GM10847 (cell line): Measurements from ENCODE around the gene GFOD2.

ENCODE experiments used
- POLR2A ChIP-seq: IDR thresholded peaks from 2 replicates; pipeline ENCODE4 v1.6.1; 2011; ENCODE audit not compliant: insufficient read length; ENCODE audit errors: extremely low read depth

Gene GFOD2

DNA sequence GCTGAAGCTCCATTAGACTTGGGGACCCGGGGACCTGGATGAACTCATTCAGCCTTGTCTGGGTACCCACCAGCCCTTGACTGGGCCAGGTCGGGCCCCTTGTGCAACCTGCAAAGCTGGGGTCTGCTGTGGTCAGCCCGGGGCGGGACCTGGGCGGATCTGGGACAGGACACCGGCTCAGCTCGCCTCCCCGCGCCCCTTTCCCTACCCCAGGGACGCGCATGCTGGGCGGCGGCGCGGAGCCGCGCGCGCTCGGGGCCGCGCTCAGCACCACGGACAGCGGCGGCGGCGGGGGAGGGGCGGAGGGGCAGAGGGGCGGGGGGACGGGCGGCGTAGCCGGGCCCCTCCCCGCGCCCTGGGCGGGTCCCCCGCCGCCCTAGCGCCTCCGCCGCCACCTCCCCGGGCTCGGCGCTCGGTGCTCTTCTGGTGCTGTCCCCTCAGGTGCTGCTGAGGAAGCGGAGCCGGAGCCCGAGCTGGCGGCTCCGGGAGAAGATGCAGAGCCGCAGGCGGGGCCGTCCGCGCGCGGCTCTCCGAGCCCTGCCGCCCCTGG is 66.5 kb downstream of the GFOD2 start:
- TF ChIP-seq POLR2A: no peak

- no peak for TF ChIP-seq POLR2A
Observed at GRCh38 chr16:67651847-67652246, 67.3 kb downstream of the GFOD2 start.

DNA sequence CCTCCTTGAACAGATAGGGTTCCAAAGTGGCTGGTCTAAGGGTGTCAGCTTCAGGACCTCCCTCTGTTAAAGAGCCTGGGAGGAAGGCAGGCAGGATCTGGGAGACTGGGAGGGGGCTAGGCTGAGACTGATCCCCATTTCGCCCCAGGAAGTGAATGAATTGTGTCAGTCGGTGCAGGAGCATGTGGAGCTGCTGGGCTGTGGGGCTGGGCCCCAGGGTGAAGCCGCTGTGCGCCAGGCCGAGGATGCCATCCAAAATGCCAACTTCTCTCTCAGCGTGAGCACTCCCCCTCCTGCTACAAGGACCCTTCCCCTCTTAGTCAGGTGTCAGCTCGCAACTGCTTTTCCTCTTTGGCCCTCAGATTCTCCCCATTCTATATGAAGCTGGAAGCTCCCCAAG is 68.1 kb downstream of the GFOD2 start:
- TF ChIP-seq POLR2A: no peak

DNA sequence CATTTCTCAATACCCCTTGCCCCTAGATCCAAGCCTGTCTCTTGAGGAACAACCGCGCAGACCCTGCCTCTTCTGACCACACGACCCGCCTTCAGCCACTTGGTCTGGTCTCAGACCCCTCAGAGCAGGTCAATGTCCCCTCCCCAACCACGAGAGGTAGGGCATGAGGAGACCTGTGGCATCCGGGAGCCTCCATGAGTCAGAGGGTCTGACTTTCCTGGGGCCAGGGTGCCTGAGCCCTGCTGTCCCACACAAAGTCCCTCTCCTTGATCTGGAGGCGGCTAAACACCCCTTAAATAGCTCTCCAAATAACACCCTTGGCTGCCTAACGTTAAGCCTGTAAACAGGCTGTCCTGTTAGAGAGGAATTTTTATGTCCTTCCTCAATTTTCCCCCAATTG is 69.1 kb downstream of the GFOD2 start:
- no peak for TF ChIP-seq POLR2A

- TF ChIP-seq POLR2A: no peak
Observed at GRCh38 chr16:67649494-67649931, 69.6 kb downstream of the GFOD2 start.

- no peak for TF ChIP-seq POLR2A
Observed at GRCh38 chr16:67648764-67649407, 70.2 kb downstream of the GFOD2 start.

DNA sequence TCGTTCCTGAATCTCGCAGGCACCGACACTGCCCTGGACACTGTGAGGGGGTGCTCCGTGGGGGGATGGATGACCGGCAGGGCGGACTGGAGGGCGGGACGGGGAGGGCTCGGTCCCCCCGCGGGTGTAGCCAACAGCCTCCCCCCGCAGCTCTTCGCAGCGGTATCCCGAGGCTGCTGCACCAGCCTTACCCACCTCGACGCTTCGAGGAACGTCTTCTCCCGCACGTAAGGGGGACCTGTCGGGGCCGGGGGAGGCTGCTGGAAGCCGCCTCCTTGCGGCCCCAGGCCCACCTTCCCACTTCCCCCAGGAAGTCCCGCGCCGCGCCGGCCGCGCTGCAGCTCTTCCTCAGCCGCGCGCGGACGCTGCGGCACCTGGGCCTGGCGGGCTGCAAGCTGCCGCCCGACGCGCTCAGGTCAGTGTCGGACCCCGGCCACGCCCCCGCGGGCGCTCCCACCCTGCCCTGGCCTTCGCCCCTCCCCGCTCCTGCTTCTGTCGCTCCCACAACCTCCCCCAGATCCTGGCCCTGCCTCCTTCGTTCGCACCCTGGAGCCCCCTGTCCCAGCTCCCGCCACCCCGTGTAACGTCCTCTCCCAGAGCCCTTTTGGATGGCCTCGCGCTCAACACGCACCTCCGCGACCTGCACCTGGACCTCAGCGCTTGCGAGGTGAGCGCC is 70.9 kb downstream of the GFOD2 start:
- no peak for TF ChIP-seq POLR2A

GRCh38 chr16:67647681-67648080 is 71.4 kb downstream of the GFOD2 start:
- TF ChIP-seq POLR2A: no peak

DNA sequence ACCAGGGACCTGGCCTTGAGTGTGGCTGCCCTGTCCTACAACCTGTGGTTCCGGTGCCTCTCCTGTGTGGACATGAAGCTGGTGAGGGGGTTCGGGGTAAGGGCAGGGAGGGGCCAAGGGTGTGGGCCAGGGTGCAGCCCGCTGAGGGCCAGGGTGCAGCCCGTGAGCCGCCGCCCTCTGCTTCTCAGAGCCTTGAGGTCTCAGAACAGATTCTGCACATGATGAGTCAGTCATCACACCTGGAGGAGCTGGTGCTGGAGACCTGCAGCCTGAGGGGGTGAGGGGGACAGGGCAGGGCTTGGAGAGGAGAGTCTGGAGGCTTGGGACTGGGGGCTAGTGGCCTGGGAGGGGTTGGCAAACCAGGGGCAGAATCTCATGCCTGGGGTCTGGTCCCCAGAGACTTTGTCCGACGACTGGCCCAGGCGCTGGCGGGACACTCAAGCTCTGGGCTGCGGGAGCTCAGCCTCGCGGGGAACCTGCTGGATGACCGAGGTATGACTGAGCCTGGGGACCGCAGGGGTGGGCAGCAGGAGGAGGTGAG is 71.9 kb downstream of the GFOD2 start:
- no peak for TF ChIP-seq POLR2A

- TF ChIP-seq POLR2A: no peak
Observed at GRCh38 chr16:67645397-67646121, 73.6 kb downstream of the GFOD2 start.

GRCh38 chr16:67644038-67644437 is 75.1 kb downstream of the GFOD2 start:
- no peak for TF ChIP-seq POLR2A

DNA sequence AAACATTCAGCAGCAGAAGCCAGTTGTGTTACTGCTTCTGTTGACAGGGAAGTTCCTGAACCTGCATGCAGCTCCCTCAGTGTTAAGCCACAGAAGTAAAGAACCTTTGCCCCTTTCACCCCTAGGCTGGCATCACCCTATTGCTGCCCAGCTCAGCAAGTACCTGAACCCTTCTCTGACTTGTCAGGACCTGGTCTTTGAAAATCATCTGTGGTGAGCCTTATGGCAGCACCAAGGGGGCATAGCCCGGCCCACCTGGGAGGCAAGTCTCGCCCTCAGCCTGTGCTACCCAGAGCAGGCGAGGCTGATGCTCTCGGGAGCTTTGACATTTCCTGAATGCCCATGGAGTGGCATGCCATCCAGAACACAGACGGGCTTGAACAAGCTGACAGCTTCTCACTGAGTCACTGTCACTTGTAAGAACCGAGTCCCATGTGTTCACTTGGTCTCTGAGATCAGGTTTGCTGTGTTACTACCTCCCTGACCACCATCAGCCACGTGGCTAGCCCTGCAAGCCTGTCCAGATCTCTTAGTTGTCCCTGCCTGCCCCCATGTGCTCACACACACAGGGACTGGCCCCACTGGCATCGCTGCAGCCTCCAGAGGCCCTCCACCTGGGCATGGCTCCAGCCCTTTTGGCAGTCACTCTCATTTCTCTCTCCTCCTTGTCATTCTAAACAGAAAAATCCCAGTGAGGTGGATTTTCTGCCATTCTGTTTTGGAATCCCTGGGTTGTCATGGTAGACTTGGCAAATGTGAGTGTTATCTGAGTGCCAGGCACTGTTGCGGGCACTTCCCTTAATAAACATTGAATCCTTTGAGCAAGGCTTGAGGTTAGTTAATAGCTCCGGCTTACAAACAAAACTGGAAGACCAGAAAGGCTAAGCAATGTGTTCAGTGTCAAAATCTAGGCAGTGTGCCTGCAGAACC is 77.1 kb downstream of the GFOD2 start:
- TF ChIP-seq POLR2A: no peak

GRCh38 chr16:67637625-67638024 is 81.5 kb downstream of the GFOD2 start:
- TF ChIP-seq POLR2A: no peak

- TF ChIP-seq POLR2A: no peak
Observed at GRCh38 chr16:67636713-67637112, 82.4 kb downstream of the GFOD2 start.
